ENCODE data around the gene TNFRSF11A.

DNA sequence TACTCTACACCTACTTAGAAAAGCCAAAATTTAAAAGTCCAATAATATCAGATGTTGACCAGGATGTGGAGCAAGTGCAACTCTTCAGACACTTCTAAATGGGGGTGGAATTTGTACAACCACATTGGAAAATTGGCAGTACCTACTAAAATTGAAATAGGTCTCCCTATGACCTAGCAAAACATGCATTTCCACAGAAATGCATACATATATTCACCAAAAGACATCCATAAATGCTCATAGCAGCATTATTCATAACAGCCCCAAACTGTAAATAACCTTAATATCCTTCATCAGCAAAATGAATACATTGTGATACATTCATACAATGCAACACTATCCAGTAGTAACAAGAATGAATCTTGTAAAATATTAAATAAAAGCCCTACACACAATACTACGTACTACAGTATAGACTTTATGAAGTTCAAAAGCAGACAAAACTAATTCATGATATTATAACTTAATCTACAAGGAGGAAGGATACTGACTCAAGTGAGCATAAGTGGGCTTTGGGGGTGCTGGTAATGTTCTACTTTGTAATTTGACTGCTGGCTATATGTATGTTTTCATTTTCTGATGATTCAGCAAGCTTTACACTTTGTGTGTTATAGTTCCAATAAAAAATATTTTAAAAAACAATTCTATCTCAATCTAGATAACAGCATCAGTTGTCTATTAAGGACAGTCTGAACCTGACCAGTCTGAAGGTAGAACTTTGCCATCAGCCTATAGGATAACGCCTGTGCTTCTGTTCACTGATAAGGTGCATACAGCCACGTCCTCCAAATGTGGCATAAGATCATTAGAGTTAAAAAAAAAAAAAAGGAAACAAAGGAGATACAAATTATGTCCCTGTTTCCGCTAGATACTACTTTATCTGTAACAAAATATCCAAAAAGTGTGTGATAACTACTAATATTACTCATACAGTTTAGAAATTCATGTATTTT is 6.6 kb upstream of the TNFRSF11A start:
- TF ChIP-seq, protein P1, sequence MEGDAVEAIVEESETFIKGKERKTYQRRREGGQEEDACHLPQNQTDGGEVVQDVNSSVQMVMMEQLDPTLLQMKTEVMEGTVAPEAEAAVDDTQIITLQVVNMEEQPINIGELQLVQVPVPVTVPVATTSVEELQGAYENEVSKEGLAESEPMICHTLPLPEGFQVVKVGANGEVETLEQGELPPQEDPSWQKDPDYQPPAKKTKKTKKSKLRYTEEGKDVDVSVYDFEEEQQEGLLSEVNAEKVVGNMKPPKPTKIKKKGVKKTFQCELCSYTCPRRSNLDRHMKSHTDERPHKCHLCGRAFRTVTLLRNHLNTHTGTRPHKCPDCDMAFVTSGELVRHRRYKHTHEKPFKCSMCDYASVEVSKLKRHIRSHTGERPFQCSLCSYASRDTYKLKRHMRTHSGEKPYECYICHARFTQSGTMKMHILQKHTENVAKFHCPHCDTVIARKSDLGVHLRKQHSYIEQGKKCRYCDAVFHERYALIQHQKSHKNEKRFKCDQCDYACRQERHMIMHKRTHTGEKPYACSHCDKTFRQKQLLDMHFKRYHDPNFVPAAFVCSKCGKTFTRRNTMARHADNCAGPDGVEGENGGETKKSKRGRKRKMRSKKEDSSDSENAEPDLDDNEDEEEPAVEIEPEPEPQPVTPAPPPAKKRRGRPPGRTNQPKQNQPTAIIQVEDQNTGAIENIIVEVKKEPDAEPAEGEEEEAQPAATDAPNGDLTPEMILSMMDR (IDR thresholded peaks at IDR 0.05; ENCODE audit: low read length), result no peak
- TF ChIP-seq EZH2phosphoT487 (IDR thresholded peaks at IDR 0.05; ENCODE audit: low read length), result no peak

Measured in MM.1S (cell line).